Mucosa of descending colon (tissue), 3 donors: ENCODE data around the gene CBX3. TPM values are rescaled to one million over a fixed set of nuclear protein-coding genes. Genes with fewer than 3 reads are reported as not detected.
A peak's percentile ranks its signal among the peaks of the same experiment; 100 is the strongest.

Experiments used
- ATAC-seq: fragments of 200-7000 bp; cut with Tn5 transposase; one replicate; pipeline ENCODE4 v1.9.1; 2020; ENCODE audit warnings: mild to moderate bottlenecking, moderate library complexity
- DNase-seq, 3 donors: peaks; one replicate each; pipeline ENCODE4 v3.0.0-alpha.2; 2020
- H3K36me3 ChIP-seq: fragments of 200-600 bp; one replicate; pipeline ENCODE4 v1.8.0; 2021; ENCODE audit warnings: low read depth, mild to moderate bottlenecking
- H3K4me1 ChIP-seq: fragments of 200-600 bp; one replicate; pipeline ENCODE4 v1.8.0; 2021; ENCODE audit warnings: low read depth, mild to moderate bottlenecking
- H3K4me3 ChIP-seq: fragments of 200-600 bp; one replicate; pipeline ENCODE4 v1.8.0; 2021; ENCODE audit warnings: mild to moderate bottlenecking
- H3K9me3 ChIP-seq: fragments of 200-600 bp; one replicate; pipeline ENCODE4 v1.8.0; 2021; ENCODE audit warnings: mild to moderate bottlenecking
- CTCF ChIP-seq: fragments of 200-600 bp; IDR thresholded peaks from one replicate; pipeline ENCODE4 v1.8.0; 2022; ENCODE audit warnings: antibody characterized with exemption, mild to moderate bottlenecking
- intact Hi-C, 2 donors: fragments of 100-400 bp; cut with DNase I in 1 of 2; cut with micrococcal nuclease in 1 of 2; formaldehyde crosslinking; loops; one replicate each; pipeline versions ENCODE4 v1.11.0 to v1.11.1; 2022; cut with DNase I, micrococcal nuclease
- total RNA-seq, 3 donors: library from RNA; stranded (reverse); fragmentation: NEBNext Ultra II Directional in 2 of 3; extraction: Animal tissue kit (Norgen Biotek cat#: 25700) in 2 of 3; gene quantifications; one replicate each; pipeline versions ENCODE4 v1.2.1 to v1.2.4, GENCODE V29; 2021 to 2023
- donor health status: DM: no; HTN: no; CAD: no; lungs with moderate emphysema.
- donor health status: DM: no; HTN: no; CAD: no.
- donor health status: DM: no; HTN: yes; CAD: no.

The CBX3 gene
- total RNA-seq, 3 donors from 2014 or later: 61.3 to 93.8 (median 81.4) TPM

DNA sequence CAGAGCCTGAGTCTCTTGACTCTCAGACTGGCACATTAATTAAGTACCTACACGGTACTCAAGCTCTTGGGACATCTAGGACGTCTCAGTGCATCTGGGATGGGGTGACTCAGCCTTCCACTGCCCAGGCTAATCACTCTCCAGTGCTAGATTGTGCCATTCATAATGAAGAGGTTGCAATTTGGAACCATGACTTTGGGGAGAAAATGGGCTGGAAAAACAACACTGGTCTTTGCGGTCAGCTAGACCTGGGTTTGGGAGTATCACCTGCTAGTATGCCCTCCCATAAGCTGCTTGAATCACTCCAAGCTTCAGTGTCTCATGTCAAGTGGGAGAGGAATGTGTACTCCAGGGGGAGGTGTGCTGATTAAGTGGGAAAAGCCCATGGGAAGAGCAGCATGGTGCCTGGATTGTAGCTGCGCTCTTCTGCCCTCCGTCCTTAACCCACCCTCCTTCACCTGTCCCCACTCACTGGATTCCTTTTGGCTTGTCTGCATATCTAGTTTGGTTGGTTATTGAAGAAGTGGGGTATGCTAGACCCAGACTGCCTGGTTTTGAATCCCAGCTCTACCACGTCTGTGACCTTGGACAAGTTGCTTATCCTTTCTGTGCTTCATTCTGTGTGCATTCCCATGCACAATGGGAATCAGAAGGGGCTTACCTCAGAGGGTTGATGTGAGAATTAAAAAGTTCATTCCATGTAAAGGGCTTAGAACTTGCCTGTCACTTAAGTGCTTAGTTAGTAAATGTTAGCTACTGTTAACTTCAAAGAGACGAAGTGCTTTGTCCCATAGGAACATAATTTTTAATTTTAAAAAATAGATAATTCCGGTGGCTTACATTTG lies 45.8 kb upstream of the CBX3 start:
- ATAC-seq: no peak
- Histone ChIP-seq H3K4me1 (peaks cover 46% of the 10 kb centered on the region), H3K4me3 (no peak overlapping the region)

DNA sequence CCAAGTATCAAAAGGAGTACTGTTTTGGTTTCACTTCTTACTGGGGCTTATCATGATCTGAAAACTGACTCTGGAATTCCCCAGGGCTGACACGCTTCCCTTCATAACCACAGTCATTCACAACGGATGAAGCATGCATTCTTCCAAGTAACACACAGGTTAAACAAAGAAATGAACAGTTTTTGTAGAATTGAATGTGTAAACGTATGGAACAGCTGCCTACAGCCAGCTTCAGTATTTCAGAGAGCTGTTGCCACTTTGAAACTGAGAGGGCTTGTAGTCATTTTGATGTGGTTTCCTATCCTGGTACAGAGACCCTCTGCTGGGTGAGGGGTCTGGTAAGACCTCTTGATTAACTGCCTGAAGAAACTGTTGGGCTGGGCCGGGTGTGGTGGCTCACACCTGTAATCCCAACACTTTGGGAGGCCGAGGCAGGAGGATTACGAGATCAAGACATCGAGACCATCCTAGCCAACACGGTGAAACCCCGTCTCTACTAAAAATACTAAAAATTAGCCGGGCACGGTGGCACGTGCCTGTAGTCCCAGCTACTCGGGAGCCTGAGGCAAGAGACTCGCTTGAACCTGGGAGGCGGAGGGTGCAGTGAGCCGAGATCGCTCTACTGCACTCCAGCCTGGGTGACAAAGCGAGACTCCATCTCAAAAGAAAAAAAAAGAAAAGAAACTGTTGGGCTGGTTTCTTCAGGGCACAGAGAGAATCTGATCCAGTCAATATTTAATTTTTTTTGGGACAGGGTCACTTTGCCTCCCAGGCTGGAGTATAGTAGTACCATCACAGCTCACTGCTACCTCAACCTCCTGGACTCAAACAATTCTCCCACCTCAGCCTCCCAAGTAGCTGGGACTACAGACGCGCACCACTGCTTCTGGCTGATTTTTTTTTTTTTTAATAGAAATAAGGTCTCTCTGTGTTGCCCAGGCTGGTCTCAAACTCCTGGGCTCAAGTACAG lies 44.8 kb upstream of the CBX3 start:
- TF ChIP-seq CTCF: no peak

More for the DNA sequence above, 45.8 kb upstream of the CBX3 start:
- Histone ChIP-seq H3K9me3 (no peaks in the 10 kb centered on the region), H3K36me3 (no peaks in the 10 kb centered on the region)
- no peak for TF ChIP-seq CTCF
- no peak for DNase-seq
- intact Hi-C loops: no loop called here

DNA sequence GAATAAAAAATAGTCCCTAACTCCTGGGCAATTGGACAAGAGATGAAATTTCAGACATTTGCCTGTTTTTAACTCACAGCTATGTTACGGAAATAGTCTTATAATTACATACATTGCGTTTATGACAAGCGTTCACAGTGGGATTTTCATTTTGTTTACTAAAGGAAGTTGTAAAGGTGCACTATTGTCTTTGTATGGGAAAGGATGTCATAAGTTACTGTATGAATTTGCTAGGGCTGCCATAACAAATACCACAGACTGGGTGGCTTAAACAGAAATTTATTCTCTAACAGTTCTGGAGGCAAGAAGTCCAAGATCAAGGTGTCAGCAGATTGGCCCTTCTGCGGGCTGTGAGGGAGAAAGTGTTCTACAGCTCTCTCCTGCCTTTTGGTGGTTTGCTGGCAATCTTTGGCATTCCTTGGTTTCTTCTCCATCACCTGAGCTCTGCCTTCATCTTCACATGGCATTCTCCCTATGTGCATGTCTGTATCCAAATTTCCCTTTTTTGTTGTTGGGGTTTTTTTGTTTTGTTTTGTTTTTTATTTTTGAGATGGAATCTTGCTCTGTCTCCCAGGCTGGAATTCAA lies 43.9 kb upstream of the CBX3 start:
- H3K4me1 ChIP-seq: peaks cover 46% of the 10 kb centered on the region
- DNase-seq (no peak), ATAC-seq (peak; percentile 35)
- intact Hi-C loops: no loop called here
- TF ChIP-seq CTCF: no peak
- H3K4me3 ChIP-seq: no peak overlapping the region
- no peaks in the 10 kb centered on the region for H3K36me3 ChIP-seq
- no peaks in the 10 kb centered on the region for H3K9me3 ChIP-seq

More for the DNA sequence above, 44.8 kb upstream of the CBX3 start:
- Histone ChIP-seq H3K36me3 (no peaks in the 10 kb centered on the region), H3K4me3 (no peak overlapping the region), H3K4me1 (peaks cover 46% of the 10 kb centered on the region), H3K9me3 (no peaks in the 10 kb centered on the region)
- intact Hi-C loops: no loop called here
- DNase-seq: peak in 1 of 3 donors; percentile 38
- peak; percentile 35 for ATAC-seq

- ATAC-seq (peak; percentile 59), DNase-seq (no peak)
- intact Hi-C loops: no loop called here
- peaks cover 34% of the 10 kb centered on the region for H3K4me1 ChIP-seq
- TF ChIP-seq CTCF: no peak
- no peak overlapping the region for H3K4me3 ChIP-seq
- no peaks in the 10 kb centered on the region for H3K36me3 ChIP-seq
- no peaks in the 10 kb centered on the region for H3K9me3 ChIP-seq
Observed at GRCh38 chr7:26159243-26159642, 42.3 kb upstream of the CBX3 start.

- intact Hi-C loops: no loop called here
- H3K4me1 ChIP-seq: peaks cover 31% of the 10 kb centered on the region
- H3K36me3 ChIP-seq: no peaks in the 10 kb centered on the region
- no peaks in the 10 kb centered on the region for H3K9me3 ChIP-seq
- H3K4me3 ChIP-seq: no peak overlapping the region
- TF ChIP-seq CTCF: no peak
- DNase-seq: no peak
- ATAC-seq: peak; percentile 50
Observed at GRCh38 chr7:26160896-26161295, 40.6 kb upstream of the CBX3 start.
